ENCODE results near the gene GIMD1.

Gene GIMD1

DNA sequence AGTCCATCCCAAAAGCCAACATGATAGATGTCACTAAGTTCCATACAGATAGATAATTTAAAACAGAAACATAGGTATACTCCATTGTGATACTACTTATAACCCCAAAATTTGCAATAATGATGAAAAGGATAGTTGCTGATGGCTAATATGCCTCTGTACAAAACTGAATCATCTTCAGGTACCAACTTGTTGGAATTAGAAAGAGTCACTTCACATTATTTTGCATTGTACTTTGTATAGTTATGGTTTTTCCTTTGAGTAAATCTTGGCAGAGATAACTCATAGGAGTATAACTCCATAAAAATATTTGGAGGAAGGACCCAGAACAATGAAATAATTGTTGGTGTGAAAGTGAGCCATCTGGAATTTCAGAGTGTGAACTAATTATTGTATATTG lies 17.6 kb downstream of the GIMD1 start:
- no peak overlapping the region for H3K27ac ChIP-seq (ENCODE audit: low read length)
- H3K9me3 ChIP-seq (ENCODE audit: control insufficient read depth, insufficient read depth, low read length) = no peaks in the 10 kb centered on the region
- no peaks in the 10 kb centered on the region for H3K36me3 ChIP-seq (ENCODE audit: control insufficient read depth, insufficient read depth, low read length)
- DNase-seq (ENCODE audit: low read depth, low spot score) = no peak
- H3K4me1 ChIP-seq (ENCODE audit: control insufficient read depth, insufficient read depth, low read length) = no peaks in the 10 kb centered on the region
- no peak overlapping the region for H3K4me3 ChIP-seq (ENCODE audit: low read length)
- no peaks in the 10 kb centered on the region for H3K27me3 ChIP-seq (ENCODE audit: control insufficient read depth, insufficient read depth, low read length)

DNA sequence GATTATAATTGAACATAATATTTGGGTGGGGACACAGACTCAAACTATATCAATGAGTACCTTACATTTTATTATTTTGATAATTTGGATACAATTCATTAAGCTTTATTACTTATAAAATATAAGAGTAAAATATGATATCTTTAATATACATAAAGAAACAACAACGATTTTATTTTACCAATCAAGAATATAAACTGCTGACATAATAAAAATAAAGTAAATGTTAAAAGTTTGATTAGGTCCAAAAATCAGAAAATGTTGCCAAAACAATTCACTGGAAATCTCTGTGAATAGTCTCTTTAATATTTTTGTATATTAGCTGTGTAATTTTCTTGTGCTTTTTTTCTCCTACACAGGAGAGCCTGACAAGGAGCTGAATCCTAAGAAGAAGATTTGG lies 21.4 kb downstream of the GIMD1 start:
- H3K27me3 ChIP-seq (ENCODE audit: control insufficient read depth, insufficient read depth, low read length) = no peaks in the 10 kb centered on the region
- no peaks in the 10 kb centered on the region for H3K36me3 ChIP-seq (ENCODE audit: control insufficient read depth, insufficient read depth, low read length)
- H3K27ac ChIP-seq (ENCODE audit: low read length) = no peak overlapping the region
- H3K4me3 ChIP-seq (ENCODE audit: low read length) = no peak overlapping the region
- no CpG with 5 or more reads among the region's 1 CpG for WGBS (ENCODE audit: insufficient coverage, insufficient read length)
- no peaks in the 10 kb centered on the region for H3K4me1 ChIP-seq (ENCODE audit: control insufficient read depth, insufficient read depth, low read length)
- DNase-seq (ENCODE audit: low read depth, low spot score) = no peak
- no peaks in the 10 kb centered on the region for H3K9me3 ChIP-seq (ENCODE audit: control insufficient read depth, insufficient read depth, low read length)

DNA sequence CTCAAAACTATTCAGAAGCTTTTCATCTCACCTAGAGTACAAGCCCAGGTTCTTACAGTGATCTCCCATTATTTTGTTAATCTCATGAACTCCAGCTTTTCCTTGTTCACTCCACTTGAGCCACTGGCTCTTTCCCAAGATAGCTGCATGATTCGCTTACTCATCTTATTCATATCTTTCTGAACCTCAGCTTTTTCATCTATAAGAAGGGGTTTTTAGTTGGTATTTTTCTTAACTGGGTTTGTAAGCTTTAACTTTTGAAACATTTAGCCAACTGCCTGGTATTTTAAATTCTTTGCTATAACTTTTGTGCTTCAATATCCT lies 24.0 kb downstream of the GIMD1 start:
- no peaks in the 10 kb centered on the region for H3K4me1 ChIP-seq (ENCODE audit: control insufficient read depth, insufficient read depth, low read length)
- no CpG with 5 or more reads among the region's 1 CpG for WGBS (ENCODE audit: insufficient coverage, insufficient read length)
- no peaks in the 10 kb centered on the region for H3K36me3 ChIP-seq (ENCODE audit: control insufficient read depth, insufficient read depth, low read length)
- no peaks in the 10 kb centered on the region for H3K9me3 ChIP-seq (ENCODE audit: control insufficient read depth, insufficient read depth, low read length)
- H3K27me3 ChIP-seq (ENCODE audit: control insufficient read depth, insufficient read depth, low read length) = no peaks in the 10 kb centered on the region
- no peak for DNase-seq (ENCODE audit: low read depth, low spot score)
- no peak overlapping the region for H3K4me3 ChIP-seq (ENCODE audit: low read length)
- no peak overlapping the region for H3K27ac ChIP-seq (ENCODE audit: low read length)

DNA sequence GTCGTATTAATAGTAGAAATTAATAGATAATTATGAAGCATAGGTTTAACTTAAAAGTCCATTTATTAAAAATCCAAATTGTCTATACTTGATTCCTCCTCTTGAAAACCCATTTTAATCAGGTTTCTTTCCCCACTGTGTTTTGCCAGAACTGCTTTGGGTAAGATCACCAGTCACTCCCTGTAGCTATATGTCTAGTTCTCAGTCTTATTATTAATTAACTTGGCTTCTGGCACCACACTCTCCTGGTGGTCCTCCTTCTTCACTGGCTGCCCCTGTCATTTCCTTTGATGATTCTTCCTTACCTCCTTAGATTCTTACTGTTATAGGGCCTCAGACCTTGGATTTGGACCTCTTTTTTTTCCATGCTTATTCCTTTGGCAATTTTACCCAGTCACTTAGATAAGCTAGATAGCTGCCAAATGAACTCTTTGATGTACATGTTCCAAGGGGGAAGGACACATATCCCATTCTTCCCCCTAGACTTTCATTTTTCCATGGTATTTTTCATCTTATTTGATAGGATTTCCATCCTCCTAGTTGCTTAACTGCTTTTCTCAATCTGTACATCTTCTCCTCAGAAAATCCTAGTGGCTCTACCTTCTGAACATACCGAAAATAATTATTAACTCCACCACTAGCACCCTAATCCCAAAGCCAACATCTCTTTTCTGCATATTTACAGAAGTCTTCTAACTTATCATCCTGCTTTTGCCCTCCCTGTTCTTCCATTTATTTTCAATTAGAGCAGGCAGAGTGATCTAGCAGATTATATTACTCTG lies 24.5 kb downstream of the GIMD1 start:
- WGBS (ENCODE audit: insufficient coverage, insufficient read length) = 100% methylated on average over 1 of the region's 2 CpGs
- Histone ChIP-seq H3K4me3 (ENCODE audit: low read length) (no peak overlapping the region), H3K4me1 (ENCODE audit: control insufficient read depth, insufficient read depth, low read length) (no peaks in the 10 kb centered on the region), H3K27me3 (ENCODE audit: control insufficient read depth, insufficient read depth, low read length) (no peaks in the 10 kb centered on the region), H3K27ac (ENCODE audit: low read length) (no peak overlapping the region), H3K9me3 (ENCODE audit: control insufficient read depth, insufficient read depth, low read length) (no peaks in the 10 kb centered on the region), H3K36me3 (ENCODE audit: control insufficient read depth, insufficient read depth, low read length) (no peaks in the 10 kb centered on the region)
- DNase-seq (ENCODE audit: low read depth, low spot score) = no peak

DNA sequence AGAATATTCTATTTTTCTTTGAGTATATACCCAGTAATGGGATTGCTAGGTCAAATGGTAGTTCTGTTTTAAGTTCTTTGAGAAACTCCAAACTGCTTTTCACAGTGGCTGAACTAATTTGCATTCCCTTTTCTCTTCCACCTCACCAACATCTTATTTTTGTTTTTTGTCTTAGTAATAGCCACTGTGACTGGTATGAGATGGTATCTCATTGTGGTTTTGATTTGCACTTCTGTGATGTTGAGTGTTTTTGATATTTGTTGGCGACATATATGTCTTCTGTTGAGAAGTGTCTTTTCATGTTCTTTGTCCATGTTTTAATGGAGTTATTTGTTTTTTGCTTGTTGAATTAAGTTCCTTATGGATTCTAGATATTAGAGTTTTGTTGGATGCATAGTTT lies 27.8 kb downstream of the GIMD1 start:
- no peak for DNase-seq (ENCODE audit: low read depth, low spot score)
- Histone ChIP-seq H3K4me3 (ENCODE audit: low read length) (no peak overlapping the region), H3K27ac (ENCODE audit: low read length) (no peak overlapping the region), H3K4me1 (ENCODE audit: control insufficient read depth, insufficient read depth, low read length) (no peaks in the 10 kb centered on the region; the same call in 1 of the 2 replicates), H3K9me3 (ENCODE audit: control insufficient read depth, insufficient read depth, low read length) (no peaks in the 10 kb centered on the region), H3K27me3 (ENCODE audit: control insufficient read depth, insufficient read depth, low read length) (no peaks in the 10 kb centered on the region), H3K36me3 (ENCODE audit: control insufficient read depth, insufficient read depth, low read length) (peaks cover 4% of the 10 kb centered on the region; the same call in 1 of the 2 replicates)
- WGBS (ENCODE audit: insufficient coverage, insufficient read length) = no CpG with 5 or more reads among the region's 1 CpG

DNA sequence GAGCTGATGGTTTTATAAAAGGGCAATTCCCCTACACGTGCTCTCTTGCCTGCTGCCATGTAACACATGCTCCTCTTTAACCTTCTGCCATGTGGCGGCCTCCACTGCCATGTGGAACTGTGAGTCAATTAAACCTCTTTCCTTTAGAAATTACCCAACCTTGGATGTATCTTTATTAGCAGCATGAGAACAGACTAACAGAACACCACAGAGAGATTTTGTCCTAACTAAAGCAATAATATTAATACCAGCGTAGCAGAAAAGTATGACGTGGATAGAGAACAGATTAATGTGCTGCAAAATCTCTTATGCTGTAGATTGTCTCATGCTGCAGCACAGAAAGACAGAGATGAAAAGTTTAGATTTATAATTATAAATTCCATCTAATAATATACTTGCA lies 29.1 kb downstream of the GIMD1 start:
- peaks cover 4% of the 10 kb centered on the region; the same call in 1 of the 2 replicates for H3K36me3 ChIP-seq (ENCODE audit: control insufficient read depth, insufficient read depth, low read length)
- no peak overlapping the region for H3K4me3 ChIP-seq (ENCODE audit: low read length)
- no peaks in the 10 kb centered on the region; the same call in 1 of the 2 replicates for H3K4me1 ChIP-seq (ENCODE audit: control insufficient read depth, insufficient read depth, low read length)
- DNase-seq (ENCODE audit: low read depth, low spot score) = no peak
- H3K9me3 ChIP-seq (ENCODE audit: control insufficient read depth, insufficient read depth, low read length) = no peaks in the 10 kb centered on the region
- no peak overlapping the region for H3K27ac ChIP-seq (ENCODE audit: low read length)
- WGBS (ENCODE audit: insufficient coverage, insufficient read length) = no CpG with 5 or more reads among the region's 4 CpGs
- H3K27me3 ChIP-seq (ENCODE audit: control insufficient read depth, insufficient read depth, low read length) = no peaks in the 10 kb centered on the region

DNA sequence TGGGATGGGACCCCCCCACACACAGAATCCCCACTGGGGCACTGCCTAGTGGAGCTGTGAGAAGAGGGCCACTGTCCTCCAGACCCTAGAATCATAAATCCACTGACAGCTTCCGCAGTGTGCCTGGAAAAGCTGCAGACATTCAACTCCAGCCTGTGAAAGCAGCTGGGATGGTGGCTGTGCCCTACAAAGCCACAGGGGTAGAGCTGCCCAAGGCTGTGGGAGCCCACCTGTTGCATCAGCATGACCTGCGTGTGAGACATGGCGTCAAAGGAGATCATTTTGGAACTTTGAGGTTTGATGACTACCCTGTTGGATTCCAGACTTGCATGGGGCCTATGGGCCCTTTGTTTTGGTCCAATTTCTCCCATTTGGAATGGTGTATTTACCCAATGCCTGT lies 29.9 kb downstream of the GIMD1 start:
- WGBS (ENCODE audit: insufficient coverage, insufficient read length) = no CpG with 5 or more reads among the region's 3 CpGs
- H3K27me3 ChIP-seq (ENCODE audit: control insufficient read depth, insufficient read depth, low read length) = no peaks in the 10 kb centered on the region
- DNase-seq (ENCODE audit: low read depth, low spot score) = no peak
- peaks cover 4% of the 10 kb centered on the region; the same call in 1 of the 2 replicates for H3K36me3 ChIP-seq (ENCODE audit: control insufficient read depth, insufficient read depth, low read length)
- H3K9me3 ChIP-seq (ENCODE audit: control insufficient read depth, insufficient read depth, low read length) = no peaks in the 10 kb centered on the region
- H3K4me1 ChIP-seq (ENCODE audit: control insufficient read depth, insufficient read depth, low read length) = no peaks in the 10 kb centered on the region; the same call in 1 of the 2 replicates
- H3K4me3 ChIP-seq (ENCODE audit: low read length) = no peak overlapping the region
- no peak overlapping the region for H3K27ac ChIP-seq (ENCODE audit: low read length)

DNA sequence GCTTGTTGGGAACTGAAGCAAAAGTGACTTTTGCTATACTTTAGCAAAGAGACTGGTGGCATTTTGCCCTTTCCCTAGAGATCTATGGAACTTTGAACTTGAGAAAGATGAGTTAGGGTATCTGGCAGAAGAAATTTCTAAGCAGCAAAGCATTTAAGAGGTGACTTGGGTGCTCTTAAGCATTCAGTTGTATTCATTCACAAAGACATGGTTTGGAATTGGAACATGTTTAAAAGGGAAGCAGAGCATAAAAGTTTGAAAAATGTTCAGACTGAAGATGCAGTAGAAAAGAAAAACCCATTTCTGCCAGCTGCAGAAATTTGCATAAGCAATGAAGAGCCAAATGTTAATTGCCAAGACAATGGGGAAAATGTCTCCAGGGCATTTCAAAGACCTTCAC lies 30.7 kb downstream of the GIMD1 start:
- Histone ChIP-seq H3K27ac (ENCODE audit: low read length) (no peak overlapping the region), H3K36me3 (ENCODE audit: control insufficient read depth, insufficient read depth, low read length) (peaks cover 4% of the 10 kb centered on the region; the same call in 1 of the 2 replicates)

DNA sequence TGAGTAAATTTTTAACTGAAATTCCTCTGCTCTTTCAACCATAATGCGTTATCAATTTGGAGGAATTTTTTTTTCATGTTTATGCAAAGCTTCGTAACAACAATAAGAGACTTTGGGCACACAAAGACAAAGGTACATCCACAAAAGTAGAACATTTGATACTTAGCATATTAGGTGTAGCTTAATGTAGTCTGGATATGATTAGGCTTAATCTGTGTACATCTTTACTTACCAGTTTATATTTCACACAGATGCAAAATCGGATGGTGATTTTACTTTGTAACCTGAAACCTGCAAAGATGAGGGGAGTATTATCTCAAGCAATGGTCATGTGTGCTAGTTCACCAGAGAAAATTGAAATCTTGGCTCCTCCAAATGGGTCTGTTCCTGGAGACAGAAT lies 32.0 kb downstream of the GIMD1 start:
- H3K27ac ChIP-seq (ENCODE audit: low read length) = no peak overlapping the region
- no CpG with 5 or more reads among the region's 3 CpGs for WGBS (ENCODE audit: insufficient coverage, insufficient read length)
- DNase-seq (ENCODE audit: low read depth, low spot score) = no peak
- no peaks in the 10 kb centered on the region for H3K9me3 ChIP-seq (ENCODE audit: control insufficient read depth, insufficient read depth, low read length)
- no peak overlapping the region for H3K4me3 ChIP-seq (ENCODE audit: low read length)
- no peaks in the 10 kb centered on the region; the same call in 1 of the 2 replicates for H3K4me1 ChIP-seq (ENCODE audit: control insufficient read depth, insufficient read depth, low read length)
- H3K36me3 ChIP-seq (ENCODE audit: control insufficient read depth, insufficient read depth, low read length) = peaks cover 4% of the 10 kb centered on the region; the same call in 1 of the 2 replicates
- no peaks in the 10 kb centered on the region for H3K27me3 ChIP-seq (ENCODE audit: control insufficient read depth, insufficient read depth, low read length)

More for the DNA sequence above, 30.7 kb downstream of the GIMD1 start:
- H3K4me3 ChIP-seq (ENCODE audit: low read length) = no peak overlapping the region
- H3K4me1 ChIP-seq (ENCODE audit: control insufficient read depth, insufficient read depth, low read length) = no peaks in the 10 kb centered on the region; the same call in 1 of the 2 replicates
- DNase-seq (ENCODE audit: low read depth, low spot score) = no peak
- H3K9me3 ChIP-seq (ENCODE audit: control insufficient read depth, insufficient read depth, low read length) = no peaks in the 10 kb centered on the region
- no peaks in the 10 kb centered on the region for H3K27me3 ChIP-seq (ENCODE audit: control insufficient read depth, insufficient read depth, low read length)

DNA sequence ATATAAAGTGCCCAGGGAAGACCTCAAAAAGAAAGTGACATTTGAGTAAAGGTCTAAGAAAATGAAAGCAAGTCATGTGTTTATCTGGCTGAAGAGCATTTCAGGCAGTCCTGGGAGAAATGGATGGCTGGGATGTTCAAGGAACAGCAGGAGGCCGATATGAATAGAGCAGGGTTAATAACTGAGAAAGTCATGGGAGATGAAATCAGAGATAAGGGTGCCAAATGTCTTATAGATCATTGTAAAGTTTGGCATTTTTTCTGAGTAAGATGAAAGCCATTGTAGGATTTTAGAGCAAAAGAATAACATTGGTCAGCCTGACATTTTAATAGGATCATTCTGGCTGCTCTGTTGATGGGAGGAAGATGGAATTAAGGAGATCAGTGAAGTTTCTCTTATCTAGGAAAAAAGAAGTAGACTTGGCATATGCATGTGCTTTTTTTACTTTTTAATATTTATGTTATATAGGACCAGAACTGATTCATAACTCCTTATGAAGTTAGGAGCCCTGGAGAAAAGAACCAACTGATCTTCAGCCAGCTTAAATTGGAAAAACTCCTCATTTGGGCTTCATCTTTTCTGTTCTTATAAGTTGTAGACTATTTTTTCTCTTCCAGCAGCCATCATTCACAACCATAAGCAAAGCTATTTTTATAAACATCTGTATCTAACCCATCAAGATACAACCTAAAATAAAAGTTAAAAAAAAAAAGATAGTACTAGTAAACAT lies 33.7 kb downstream of the GIMD1 start:
- no peaks in the 10 kb centered on the region; the same call in 1 of the 2 replicates for H3K4me1 ChIP-seq (ENCODE audit: control insufficient read depth, insufficient read depth, low read length)
- H3K27me3 ChIP-seq (ENCODE audit: control insufficient read depth, insufficient read depth, low read length) = no peaks in the 10 kb centered on the region
- H3K4me3 ChIP-seq (ENCODE audit: low read length) = no peak overlapping the region
- no CpG with 5 or more reads among the region's 1 CpG for WGBS (ENCODE audit: insufficient coverage, insufficient read length)
- no peaks in the 10 kb centered on the region for H3K9me3 ChIP-seq (ENCODE audit: control insufficient read depth, insufficient read depth, low read length)
- no peak overlapping the region for H3K27ac ChIP-seq (ENCODE audit: low read length)
- no peak for DNase-seq (ENCODE audit: low read depth, low spot score)
- H3K36me3 ChIP-seq (ENCODE audit: control insufficient read depth, insufficient read depth, low read length) = peaks cover 4% of the 10 kb centered on the region; the same call in 1 of the 2 replicates

All from iPS DF 6.9 (cell line).